A549 (cell line): ENCODE results near the gene CEMP1. TPM values are rescaled to one million over a fixed set of nuclear protein-coding genes. Genes with fewer than 3 reads are reported as not detected.
"Not testable (repeated sequence)": the region's sequence is repeated elsewhere in the genome, so short reads cannot be mapped to it uniquely, and the experiment has no call there.

Experiments
- ATAC-seq, 2 experiments: fragments of 200-7000 bp in 1 of 2; fragments of >200 bp in 1 of 2; cut with Nextera tagmentation in 1 of 2; cut with Tn5 transposase in 1 of 2; 3 replicates each; pipeline versions ENCODE4 v1.8.0 to v1.9.1; 2018 to 2020; ENCODE audit warnings: mild to moderate bottlenecking in 1 of 2, moderate library complexity in 1 of 2
- CTCF ChIA-PET: fragments of 300-600 bp; sonication (Branson Sonifier 250); formaldehyde crosslinking; extraction: SDS; loops from one replicate; lab custom pipeline; 2021; ENCODE audit warnings: antibody characterized with exemption, inconsistent platforms; lab: Yijun Ruan, JAX
- POLR2A ChIA-PET: fragments of 350-600 bp; formaldehyde crosslinking; extraction: SDS; loops from one replicate; lab custom pipeline; 2021; ENCODE audit warnings: antibody characterized with exemption, inconsistent platforms; lab: Yijun Ruan, JAX
- DNase-seq, 2 experiments: peaks; one replicate each; pipeline versions ENCODE4 v3.0.0 to v3.0.0-alpha.2; 2011 to 2016; ENCODE audit warnings: low read depth in 1 of 2, low spot score in 1 of 2
- FAIRE-seq: peaks from 2 replicates; lab custom pipeline; 2011; peaks lifted over from hg19 to GRCh38; lab: Jason Lieb, UNC
- H3K27ac ChIP-seq, 2 experiments: fragments of >200 bp; sonication (Bioruptor Twin); formaldehyde crosslinking; 3 replicates each; pipeline ENCODE4 v1.5.1; 2016 to 2017
- H3K4me1 ChIP-seq: fragments of >200 bp; sonication (Bioruptor Twin); formaldehyde crosslinking; 3 replicates; pipeline ENCODE4 v1.6.1; 2016
- H3K4me2 ChIP-seq: fragments of >200 bp; sonication (Bioruptor Twin); formaldehyde crosslinking; 3 replicates; pipeline ENCODE4 v1.6.1; 2016
- H3K4me3 ChIP-seq: fragments of >200 bp; sonication (Bioruptor Twin); formaldehyde crosslinking; 3 replicates; pipeline ENCODE4 v1.5.1; 2016
- H3K9me3 ChIP-seq: fragments of >200 bp; sonication (Bioruptor Twin); formaldehyde crosslinking; 3 replicates; pipeline ENCODE4 v1.6.1; 2016
- RAD21 ChIP-seq, 2 experiments: fragments of >200 bp in 1 of 2; sonication (Bioruptor Twin) in 1 of 2; formaldehyde crosslinking in 1 of 2; IDR thresholded peaks in 1 of 2; conservative IDR thresholded peaks in 1 of 2; 2 replicates in 1 of 2; 3 replicates in 1 of 2; pipeline ENCODE4 v1.6.1; 2012 to 2018; ENCODE audit warnings: inconsistent platforms in 1 of 2
- WGBS: methylation state at CpG from one replicate; pipeline ENCODE4 v1.1.6; 2017; ENCODE audit errors: missing lambda C conversion rate; 5-methylcytosine and 5-hydroxymethylcytosine counted together
- polyA plus RNA-seq, 4 experiments: library from polyadenylated mRNA; depleted of rRNA in 3 of 4; stranded (reverse); fragments of >200 nt; fragmentation: RNase III in 1 of 4; extraction: RNeasy Plus Mini Kit Qiagen cat#74134 plus additional on column Dnase treatment in 1 of 4; gene quantifications; 2 replicates in 3 of 4; 3 replicates in 1 of 4; pipeline ENCODE4 v1.2.3, GENCODE V29; 2011 to 2017
- TF ChIP-seq, protein P1 (sequence below): fragments of >200 bp; sonication (Bioruptor Twin); formaldehyde crosslinking; IDR thresholded peaks from 3 replicates; pipeline ENCODE4 v1.5.1; 2016

Gene CEMP1
- polyA plus RNA-seq, 2 of the 4 experiments (the other 2 are of a cell fraction) = not detected

DNA sequence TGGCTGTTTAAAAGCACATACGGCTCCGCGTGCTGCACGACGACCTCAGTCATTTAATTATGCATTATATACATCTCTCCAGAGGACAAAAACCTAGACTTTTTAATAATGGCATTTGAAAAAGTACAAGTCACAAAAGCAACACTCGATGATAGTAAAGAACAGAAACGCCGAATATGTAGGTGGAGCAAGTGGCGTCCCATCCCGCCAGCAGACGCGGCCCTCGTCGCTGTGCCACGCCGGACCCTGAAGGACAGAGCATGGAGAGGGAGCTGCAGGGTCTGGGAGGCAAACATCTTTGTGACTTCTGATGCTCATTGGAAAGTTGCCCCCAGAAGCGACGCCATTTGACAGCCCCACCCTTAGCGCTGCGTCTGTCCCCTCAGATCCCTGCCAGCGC lies 44.6 kb upstream of the CEMP1 start:
- POLR2A ChIA-PET, ATAC-seq, H3K4me2 ChIP-seq, H3K9me3 ChIP-seq, H3K4me1 ChIP-seq, H3K4me3 ChIP-seq, H3K27ac ChIP-seq, FAIRE-seq, CTCF ChIA-PET, DNase-seq: not testable (repeated sequence)
- WGBS = 90% methylated on average over 17 of the region's 21 CpGs

DNA sequence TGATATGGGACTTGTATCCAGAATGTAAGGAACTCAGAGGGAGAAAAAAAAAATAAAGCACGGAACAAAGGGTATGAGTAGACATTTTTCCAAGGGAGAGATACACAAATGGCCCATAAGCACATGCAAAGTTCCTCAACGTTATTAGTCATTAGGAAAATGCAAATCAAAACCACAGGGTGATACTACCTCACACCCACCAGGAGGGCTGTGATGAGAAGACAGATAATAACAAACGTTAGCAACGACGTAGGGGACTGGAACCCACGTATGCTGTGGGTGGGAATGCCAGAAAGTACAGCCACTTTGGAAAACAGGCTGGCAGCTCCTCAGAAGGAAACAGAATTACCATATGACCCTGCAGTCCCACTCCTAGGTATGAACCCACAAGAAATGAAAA lies 41.5 kb upstream of the CEMP1 start:
- DNase-seq, H3K9me3 ChIP-seq, H3K4me3 ChIP-seq, POLR2A ChIA-PET, CTCF ChIA-PET, H3K27ac ChIP-seq, FAIRE-seq, H3K4me1 ChIP-seq, ATAC-seq, H3K4me2 ChIP-seq: not testable (repeated sequence)
- no CpG with 5 or more reads among the region's 6 CpGs for WGBS

DNA sequence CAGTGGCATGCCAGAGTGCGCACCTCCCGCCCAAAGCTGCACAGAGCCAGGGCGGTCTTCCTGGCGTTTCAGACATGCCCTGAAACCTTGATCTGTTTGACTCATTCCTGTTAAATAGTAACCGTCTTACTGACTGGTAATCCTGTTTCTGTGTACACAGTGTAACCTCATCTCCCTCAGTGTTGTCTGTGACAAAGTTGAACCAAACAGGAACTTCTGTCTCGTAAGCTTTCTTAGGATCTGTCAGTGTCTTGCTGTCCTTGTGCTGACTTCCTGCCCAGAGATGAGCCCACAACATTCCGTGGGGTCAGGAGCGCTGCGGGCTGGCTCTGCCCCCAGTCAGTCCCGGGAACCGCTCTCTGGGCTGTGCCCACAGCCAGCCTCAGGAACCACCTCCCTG lies 37.4 kb upstream of the CEMP1 start:
- H3K9me3 ChIP-seq, H3K4me2 ChIP-seq, H3K4me1 ChIP-seq, DNase-seq, H3K4me3 ChIP-seq, H3K27ac ChIP-seq, CTCF ChIA-PET, POLR2A ChIA-PET: not testable (repeated sequence)
- peak; percentile 98 for ATAC-seq
- peak; percentile 100 for FAIRE-seq
- WGBS = no CpG with 5 or more reads among the region's 11 CpGs

DNA sequence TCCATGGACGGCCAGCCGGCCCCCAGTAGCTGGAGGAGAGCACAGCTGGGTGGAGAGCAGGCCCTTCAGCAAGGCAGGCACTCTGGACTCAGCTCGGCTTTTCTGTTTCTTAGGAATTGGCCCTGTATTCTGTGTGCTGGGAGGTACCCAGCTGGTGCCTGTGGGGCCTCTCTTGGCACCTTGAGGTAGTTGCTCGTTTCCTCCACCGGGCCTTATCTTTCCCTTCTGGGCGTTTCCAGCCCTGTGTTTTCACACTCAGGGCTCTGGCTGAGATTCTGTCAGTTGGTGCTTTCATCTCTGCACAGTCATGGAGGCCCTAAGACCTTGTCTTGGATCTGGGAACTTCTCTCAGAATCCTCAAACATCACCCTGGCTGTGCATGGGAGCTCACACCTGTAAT lies 36.3 kb upstream of the CEMP1 start:
- POLR2A ChIA-PET, ATAC-seq, H3K4me3 ChIP-seq, H3K4me1 ChIP-seq, DNase-seq, FAIRE-seq, CTCF ChIA-PET, H3K4me2 ChIP-seq, H3K27ac ChIP-seq, H3K9me3 ChIP-seq: not testable (repeated sequence)
- no CpG with 5 or more reads among the region's 6 CpGs for WGBS

DNA sequence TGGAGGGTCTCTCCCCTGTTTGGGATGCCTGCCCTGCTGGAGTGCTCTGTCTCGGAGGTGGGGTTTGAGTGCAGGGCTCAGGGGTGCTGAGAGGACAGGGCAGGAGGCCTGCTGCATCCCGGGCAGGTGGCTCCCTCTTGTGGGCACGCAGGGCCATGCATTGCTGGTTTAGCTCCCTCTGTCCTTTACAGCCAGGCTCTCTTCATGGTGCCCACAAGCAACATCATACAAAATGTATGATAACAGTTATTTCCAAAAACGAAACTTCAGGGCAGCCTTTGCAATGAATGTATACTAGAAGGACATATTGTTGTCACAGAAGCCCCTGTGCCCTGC lies 29.6 kb upstream of the CEMP1 start:
- POLR2A ChIA-PET, H3K4me1 ChIP-seq, H3K27ac ChIP-seq, DNase-seq, CTCF ChIA-PET, H3K4me2 ChIP-seq, FAIRE-seq, H3K9me3 ChIP-seq, H3K4me3 ChIP-seq: not testable (repeated sequence)
- WGBS = no CpG with 5 or more reads among the region's 4 CpGs
- peak; percentile 89 to 97 for ATAC-seq
- TF ChIP-seq, protein P1, sequence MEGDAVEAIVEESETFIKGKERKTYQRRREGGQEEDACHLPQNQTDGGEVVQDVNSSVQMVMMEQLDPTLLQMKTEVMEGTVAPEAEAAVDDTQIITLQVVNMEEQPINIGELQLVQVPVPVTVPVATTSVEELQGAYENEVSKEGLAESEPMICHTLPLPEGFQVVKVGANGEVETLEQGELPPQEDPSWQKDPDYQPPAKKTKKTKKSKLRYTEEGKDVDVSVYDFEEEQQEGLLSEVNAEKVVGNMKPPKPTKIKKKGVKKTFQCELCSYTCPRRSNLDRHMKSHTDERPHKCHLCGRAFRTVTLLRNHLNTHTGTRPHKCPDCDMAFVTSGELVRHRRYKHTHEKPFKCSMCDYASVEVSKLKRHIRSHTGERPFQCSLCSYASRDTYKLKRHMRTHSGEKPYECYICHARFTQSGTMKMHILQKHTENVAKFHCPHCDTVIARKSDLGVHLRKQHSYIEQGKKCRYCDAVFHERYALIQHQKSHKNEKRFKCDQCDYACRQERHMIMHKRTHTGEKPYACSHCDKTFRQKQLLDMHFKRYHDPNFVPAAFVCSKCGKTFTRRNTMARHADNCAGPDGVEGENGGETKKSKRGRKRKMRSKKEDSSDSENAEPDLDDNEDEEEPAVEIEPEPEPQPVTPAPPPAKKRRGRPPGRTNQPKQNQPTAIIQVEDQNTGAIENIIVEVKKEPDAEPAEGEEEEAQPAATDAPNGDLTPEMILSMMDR = peak; percentile 18; the same call in 1 of the 3 replicates
- peak in 1 of 2 experiments; percentile 40; a peak in 1 of 5 replicates for TF ChIP-seq RAD21 (conservative IDR thresholded peaks at IDR 0.05 in 1 of 2, IDR thresholded peaks at IDR 0.05 in 1 of 2)

DNA sequence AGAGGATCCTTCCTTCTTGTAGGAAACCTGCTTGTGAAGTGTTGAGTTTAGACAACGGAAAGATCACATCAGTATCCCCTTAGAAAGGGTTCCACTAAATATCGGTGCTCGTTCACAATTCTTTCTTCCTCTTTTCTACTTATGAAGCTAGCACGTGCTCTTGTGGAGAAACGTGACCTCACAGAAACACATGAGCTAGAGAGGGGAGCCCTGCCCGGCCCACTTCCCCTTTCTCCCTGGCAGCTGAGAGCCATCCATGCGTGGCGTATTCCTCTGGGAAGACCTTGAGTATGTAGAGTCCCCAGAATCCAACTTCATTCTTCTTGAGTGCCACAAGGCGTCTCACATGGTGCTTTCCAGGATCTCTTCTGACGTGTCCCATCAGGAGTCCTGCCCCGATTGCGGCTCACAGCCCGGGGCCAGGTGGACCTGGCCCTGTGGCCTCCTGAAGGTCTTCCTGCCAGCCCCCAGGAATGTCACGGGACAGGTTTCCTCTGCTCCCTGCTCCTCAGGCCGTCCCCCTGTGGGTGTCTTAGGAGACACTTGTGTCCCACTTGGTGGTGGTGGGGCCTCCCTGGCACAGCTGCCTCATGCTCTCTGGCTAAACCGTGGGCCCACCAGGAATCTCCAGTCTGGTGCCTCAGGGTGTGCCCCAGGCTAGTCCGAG lies 29.1 kb upstream of the CEMP1 start:
- CTCF ChIA-PET, DNase-seq, FAIRE-seq, H3K4me3 ChIP-seq, POLR2A ChIA-PET, H3K27ac ChIP-seq, H3K4me1 ChIP-seq, H3K4me2 ChIP-seq, H3K9me3 ChIP-seq: not testable (repeated sequence)
- 91% methylated on average over 6 of the region's 17 CpGs for WGBS
- peak; percentile 12 to 56; a peak in 3 of 6 replicates for ATAC-seq

DNA sequence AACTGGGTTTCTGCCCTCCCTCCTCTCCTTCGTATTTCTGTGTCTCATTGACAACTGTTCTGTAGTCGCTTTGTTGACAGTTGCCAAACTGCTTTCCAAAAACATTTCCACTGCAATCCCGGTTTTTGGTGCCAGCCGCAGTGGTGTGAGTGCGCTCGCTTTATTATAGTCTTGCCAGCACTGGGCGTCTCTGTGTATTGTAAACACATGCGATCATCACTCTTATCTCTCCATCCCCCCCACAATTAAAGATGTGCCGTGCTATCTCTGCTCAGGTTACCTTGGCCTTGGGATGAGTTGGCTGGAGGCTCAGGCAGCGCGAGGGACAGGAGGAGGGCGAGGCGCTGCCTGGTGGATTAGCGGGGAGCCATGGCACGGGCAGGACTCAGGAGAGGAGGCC lies 25.9 kb upstream of the CEMP1 start:
- no CpG with 5 or more reads among the region's 15 CpGs for WGBS
- H3K4me3 ChIP-seq, POLR2A ChIA-PET, H3K4me1 ChIP-seq, ATAC-seq, H3K9me3 ChIP-seq, DNase-seq, FAIRE-seq, H3K4me2 ChIP-seq, CTCF ChIA-PET, H3K27ac ChIP-seq: not testable (repeated sequence)

DNA sequence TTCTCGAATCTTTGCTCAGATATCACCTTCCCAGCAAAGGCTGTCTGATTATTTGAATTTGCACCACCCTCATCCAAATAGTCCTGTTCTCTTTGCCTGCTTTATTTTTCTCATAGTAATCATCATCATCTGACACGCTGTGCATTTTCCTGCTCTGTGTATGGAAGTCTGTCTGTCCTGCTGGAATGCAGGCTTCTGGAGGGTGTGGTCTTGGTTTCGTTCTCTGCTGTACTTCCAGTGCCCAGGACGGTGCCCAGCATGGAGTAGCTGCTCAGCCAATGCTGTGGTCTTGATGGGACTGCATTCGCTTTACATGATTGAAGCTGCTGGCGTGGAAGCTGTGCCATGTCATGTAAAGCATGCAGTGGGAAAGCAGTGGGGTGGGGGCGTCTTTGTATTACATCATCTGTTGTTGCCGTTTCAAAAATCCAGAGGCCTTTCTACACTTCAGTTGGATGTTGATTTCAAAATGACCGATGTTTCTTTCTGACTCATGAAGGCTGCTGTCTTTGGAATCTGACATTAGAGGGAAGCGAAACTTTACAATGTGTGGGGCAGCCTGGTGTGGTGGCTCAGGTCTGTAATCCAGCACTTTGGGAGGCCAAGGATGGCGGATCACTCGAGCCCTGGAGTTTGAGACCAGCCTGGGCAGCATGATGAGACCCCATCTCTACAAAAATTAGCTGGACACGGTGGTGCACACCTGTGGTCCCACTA lies 23.7 kb upstream of the CEMP1 start:
- FAIRE-seq, CTCF ChIA-PET, H3K4me1 ChIP-seq, H3K4me3 ChIP-seq, ATAC-seq, H3K9me3 ChIP-seq, H3K4me2 ChIP-seq, H3K27ac ChIP-seq, POLR2A ChIA-PET, DNase-seq: not testable (repeated sequence)
- WGBS = no CpG with 5 or more reads among the region's 13 CpGs
